Epithelial cell of proximal tubule (primary cell): Measurements from ENCODE around the gene CEACAM19. TPM values are rescaled to one million over a fixed set of nuclear protein-coding genes. Genes with fewer than 3 reads are reported as not detected.

Experiments used
- DNase-seq: peaks from one replicate; pipeline ENCODE4 v3.0.0-alpha.2; 2011; ENCODE audit warnings: low read depth
- H3K4me3 ChIP-seq: 2 replicates; pipeline ENCODE4 v1.5.1; 2011; ENCODE audit warnings: low read depth, mild to moderate bottlenecking, low read length
- CTCF ChIP-seq: conservative IDR thresholded peaks from 2 replicates; pipeline ENCODE4 v1.5.1; 2012; ENCODE audit warnings: low read depth, mild to moderate bottlenecking, low read length
- total RNA-seq: library from RNA; depleted of rRNA; stranded (reverse); fragments of >200 nt; gene quantifications from 2 replicates; pipeline ENCODE4 v1.2.3, GENCODE V29; 2015

The CEACAM19 gene
- total RNA-seq, 1 donor from 2014 or later, result 2.7 TPM

DNA sequence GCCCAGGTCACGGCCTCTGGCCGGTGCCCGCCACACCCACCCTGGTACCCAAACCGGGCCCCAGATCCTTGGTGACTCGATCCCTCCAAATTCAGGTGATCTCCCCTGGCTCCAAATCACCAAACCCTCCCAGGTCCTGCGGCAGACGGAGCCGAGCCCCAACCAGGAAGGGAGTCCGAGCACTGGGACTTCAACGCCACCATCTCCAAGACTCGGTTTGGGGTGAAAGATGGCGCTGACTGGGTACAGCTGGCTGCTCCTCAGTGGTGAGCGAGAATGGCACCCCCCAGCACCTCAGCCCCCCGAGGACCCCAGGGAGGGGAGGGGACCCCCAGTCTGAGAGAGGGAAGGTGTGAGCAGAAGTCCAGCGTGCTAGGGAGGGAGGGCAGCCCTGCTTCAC, 29.9 kb downstream of the CEACAM19 start:
- no peak for DNase-seq
- no peak for TF ChIP-seq CTCF
- H3K4me3 ChIP-seq, result no peak overlapping the region

DNA sequence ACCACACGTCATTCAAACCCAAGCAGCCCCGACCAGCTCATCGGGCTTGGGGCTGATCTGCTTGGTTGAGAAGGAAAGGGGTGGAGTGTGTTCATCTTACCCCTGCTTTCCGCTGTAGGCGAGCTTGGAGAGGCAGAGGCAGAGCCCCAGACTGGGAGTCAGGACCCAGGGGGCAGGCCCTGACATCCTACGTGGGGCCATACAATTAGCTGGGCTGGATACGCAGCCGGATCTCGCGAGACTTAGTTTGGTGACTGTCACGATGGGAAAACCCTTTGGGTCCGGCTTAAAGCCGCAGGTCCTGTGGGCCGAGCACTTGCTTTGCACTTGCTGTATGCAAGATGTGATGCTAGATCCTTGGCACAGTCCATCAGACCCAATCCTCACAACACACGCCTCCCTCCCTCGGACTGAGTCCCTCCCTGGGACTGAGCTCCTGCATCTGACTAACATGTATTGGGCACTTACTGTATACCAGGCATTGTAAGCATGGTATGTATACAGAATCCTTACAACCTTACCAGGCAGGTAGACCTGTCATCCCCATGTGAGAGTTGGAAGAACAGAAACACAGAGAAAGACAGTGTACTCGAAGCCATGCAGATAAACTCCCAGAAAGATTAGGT, 31.4 kb downstream of the CEACAM19 start:
- no peak overlapping the region for H3K4me3 ChIP-seq
- DNase-seq, result no peak
- TF ChIP-seq CTCF, result no peak

- TF ChIP-seq CTCF, result no peak
- DNase-seq, result no peak
- no peak overlapping the region for H3K4me3 ChIP-seq
Measured at GRCh38 chr19:44703336-44704078, 32.2 kb downstream of the CEACAM19 start.

GRCh38 chr19:44704982-44705381, 33.7 kb downstream of the CEACAM19 start:
- no peak overlapping the region for H3K4me3 ChIP-seq
- no peak for TF ChIP-seq CTCF
- no peak for DNase-seq

GRCh38 chr19:44705502-44706010, 34.3 kb downstream of the CEACAM19 start:
- H3K4me3 ChIP-seq, result no peak overlapping the region
- DNase-seq, result no peak
- TF ChIP-seq CTCF, result no peak

DNA sequence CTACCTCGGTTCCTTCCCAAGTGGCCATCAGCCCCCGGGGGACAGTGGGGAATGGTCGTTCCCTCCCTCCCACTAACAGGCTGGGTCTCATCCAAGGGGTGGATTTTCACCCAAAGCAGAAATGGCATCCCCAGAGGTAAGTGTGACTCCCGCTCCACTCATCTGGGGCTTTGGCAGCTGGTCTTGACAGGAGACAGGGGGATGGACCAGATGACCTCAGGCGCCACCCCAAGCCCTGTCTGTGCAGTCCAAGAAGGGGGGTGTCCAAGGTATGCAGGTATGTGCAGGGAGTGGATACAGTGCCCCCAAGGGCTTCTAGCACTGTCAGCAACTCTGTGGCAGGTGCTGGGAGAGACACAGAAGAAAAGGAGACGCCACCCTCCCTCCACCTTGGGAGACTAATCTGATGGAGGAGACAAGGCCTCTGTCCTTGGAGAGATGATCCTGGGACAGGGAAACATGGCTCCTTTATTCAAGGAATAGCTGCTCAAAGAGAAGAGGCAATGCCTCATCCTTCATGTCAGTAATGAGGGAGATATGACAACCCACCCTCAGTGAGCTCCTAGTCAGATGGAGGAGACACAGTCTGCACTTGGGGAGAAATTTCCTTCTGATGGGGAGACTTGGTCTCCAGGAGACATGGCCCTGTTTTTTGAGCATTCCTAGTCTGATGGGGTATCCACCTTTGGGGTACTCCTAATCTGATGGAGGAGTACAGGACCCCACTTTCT, 35.4 kb downstream of the CEACAM19 start:
- no peak for DNase-seq
- H3K4me3 ChIP-seq, result no peak overlapping the region
- TF ChIP-seq CTCF, result no peak
